Measurements from ENCODE around the gene TMEM8B.
A peak's percentile ranks its signal among the peaks of the same experiment; 100 is the strongest.

The TMEM8B gene

DNA sequence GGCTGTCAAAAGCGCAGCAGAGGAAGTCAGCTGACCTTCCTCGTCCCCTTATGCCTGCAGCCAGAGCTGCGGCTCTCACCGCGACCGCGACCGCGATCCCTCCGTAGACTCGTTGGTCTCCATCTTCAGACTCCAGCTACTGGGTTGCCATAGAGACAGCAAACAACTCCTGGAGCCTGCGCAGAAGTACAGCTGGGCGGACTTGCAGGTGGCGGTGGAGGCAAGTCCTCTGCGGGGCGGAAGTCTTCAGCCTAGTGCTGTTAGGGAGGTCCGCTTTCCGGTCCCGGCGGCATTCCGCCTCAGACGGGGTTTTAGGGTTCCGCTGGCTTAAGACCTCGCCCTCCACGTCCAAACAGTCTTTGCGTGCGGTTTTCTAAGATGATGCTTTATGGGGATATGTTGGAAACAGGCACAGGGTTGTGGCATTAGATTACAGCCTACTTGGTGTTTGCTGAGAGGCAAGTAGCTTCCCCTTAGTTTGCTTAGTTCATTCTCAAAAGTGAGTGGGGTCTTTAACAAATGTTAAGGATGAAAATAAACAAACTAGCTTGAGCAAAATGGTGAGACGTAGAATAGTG is 16.9 kb upstream of the TMEM8B start, which contains the start of gene SPAG8:
TSS of gene SPAG8 (minus strand) at position 238 of the 578 bp plus-strand sequence. CDS start at position 123, 115 bp downstream.
- DNase-seq (ENCODE audit: low read depth): peak; percentile 96

DNA sequence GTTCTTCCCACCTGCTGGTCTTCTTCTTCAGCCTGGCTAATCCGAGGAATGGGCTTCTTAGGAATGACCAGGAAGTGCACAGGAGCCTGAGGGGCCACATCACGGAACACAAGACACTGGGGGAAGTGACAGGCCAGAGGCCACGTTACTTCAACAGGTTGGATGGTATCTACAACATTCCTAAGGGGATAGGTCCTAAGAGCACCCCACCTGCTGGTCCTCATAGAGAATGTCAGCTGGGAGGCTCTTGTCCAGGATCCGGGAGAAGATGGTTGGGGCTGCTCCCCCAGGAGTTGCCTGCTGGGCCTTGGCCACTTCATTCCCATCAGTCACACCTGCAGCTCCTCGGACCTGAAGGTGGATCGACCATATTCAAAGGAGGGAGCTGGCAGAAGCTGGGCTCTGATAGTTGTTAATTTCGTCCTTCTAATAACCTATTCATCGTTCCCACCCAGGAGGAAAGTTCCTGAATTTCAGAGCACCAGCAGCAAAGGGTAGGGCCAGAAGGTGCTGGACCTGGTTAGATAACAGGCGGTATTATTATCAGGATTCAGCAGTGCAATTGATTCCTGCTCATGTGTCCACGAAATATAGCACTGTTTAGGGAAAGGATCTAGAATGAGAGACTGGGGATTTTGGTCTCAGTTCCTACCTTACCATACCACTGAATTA is 15.5 kb upstream of the TMEM8B start:
- DNase-seq (ENCODE audit: low read depth): no peak

DNA sequence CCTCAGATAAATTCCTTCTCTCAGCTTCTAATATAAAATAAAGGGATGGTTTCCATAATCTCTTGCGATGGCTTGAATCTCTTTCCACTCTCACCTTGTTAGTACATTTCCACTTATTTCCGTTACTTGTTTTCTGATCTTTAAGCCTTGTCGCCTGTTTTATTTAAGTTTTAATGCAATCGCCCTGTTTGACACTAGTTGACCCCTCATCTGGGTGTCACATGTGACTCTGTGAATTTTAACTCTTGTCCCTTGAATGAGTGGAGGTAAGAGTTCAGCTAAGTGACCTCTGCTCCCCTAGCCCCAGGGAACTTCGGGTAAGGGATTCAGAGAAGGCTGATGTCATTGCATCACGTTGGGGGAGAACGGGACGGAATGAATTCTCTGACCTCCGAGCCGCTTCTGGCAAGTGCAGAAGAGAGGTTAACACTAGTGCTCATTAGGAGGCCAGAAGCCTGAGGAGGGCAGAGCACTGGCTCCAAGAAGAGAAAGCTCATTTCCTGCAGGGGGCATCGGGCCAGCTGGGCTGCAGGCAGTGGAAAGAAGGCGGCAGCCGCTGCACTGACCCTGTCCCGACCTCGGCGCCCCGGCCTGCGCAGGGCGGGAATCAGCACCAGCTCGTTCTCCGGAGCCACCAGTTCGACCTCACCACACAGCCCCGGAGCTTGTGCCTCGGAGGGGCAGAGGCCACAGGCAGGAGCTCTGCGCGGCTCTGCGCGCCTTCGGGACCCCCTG is 14.8 kb upstream of the TMEM8B start:
- peak; percentile 51 for DNase-seq (ENCODE audit: low read depth)

GRCh38 chr9:35814841-35815543 is 14.0 kb upstream of the TMEM8B start, which contains the start of gene HINT2:
Gene HINT2, minus strand, starts transcription at chr9:35815042. Its CDS starts 63 bp downstream, at chr9:35814979.
- DNase-seq (ENCODE audit: low read depth): peak; percentile 98

- DNase-seq (ENCODE audit: low read depth): no peak
Observed at GRCh38 chr9:35816708-35817107, 12.3 kb upstream of the TMEM8B start.

DNA sequence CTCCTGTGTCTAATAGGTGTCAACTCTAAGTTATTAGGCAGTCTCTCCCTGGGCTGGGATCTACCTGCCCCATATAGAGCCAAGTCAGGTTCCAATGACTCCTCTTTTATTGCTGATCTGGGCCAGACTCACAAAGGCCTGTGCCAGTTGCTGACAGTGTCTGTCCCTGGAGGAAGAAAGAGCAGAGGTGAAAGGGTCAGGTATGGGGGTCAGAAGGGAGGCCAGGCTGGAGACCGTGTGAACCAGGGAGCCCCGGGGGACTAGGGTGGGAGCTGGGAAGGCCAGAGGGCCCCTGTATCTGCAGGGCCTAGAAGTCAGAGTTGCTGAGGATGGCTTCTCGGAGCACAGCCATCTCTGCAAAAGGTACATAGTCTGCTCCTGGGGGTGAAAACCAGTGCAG is 10.7 kb upstream of the TMEM8B start:
- DNase-seq (ENCODE audit: low read depth): no peak

GRCh38 chr9:35820076-35820475 is 9.0 kb upstream of the TMEM8B start:
- no peak for DNase-seq (ENCODE audit: low read depth)

GRCh38 chr9:35822926-35823325 is 6.1 kb upstream of the TMEM8B start:
- DNase-seq (ENCODE audit: low read depth): no peak

GRCh38 chr9:35826071-35826701 is 2.8 kb upstream of the TMEM8B start:
- DNase-seq (ENCODE audit: low read depth): peak; percentile 49

- DNase-seq (ENCODE audit: low read depth): no peak
Observed at GRCh38 chr9:35827486-35827885, 1.5 kb upstream of the TMEM8B start.

GRCh38 chr9:35828716-35829083 is 328 bp upstream of the TMEM8B start, which contains the start of gene FAM221B:
Gene FAM221B, minus strand, starts transcription at chr9:35828732. Its CDS starts 2,571 bp downstream, at chr9:35826161.
- no peak for DNase-seq (ENCODE audit: low read depth)

GRCh38 chr9:35829764-35830096 is 702 bp downstream of the TMEM8B start:
- no peak for DNase-seq (ENCODE audit: low read depth)

DNA sequence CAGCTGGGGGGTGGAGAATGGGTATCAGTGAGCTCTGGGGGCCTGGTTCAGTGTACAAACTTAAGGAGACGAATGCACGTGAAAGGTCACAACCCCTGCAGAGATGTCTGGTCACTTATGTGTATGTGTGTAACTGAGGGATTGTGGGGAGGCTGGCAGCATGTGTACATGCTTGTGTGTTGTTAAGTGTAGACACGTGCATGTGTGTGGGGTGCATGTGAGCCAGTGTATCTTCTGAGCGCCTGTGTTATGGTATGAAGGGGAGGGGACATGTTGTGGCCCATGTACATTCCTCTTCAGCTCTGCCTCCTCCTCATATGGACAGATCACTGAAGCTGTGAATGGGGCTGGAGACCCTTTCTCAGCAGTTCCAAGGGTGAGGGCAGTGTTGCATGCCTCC is 2.0 kb downstream of the TMEM8B start:
- DNase-seq (ENCODE audit: low read depth): no peak

DNA sequence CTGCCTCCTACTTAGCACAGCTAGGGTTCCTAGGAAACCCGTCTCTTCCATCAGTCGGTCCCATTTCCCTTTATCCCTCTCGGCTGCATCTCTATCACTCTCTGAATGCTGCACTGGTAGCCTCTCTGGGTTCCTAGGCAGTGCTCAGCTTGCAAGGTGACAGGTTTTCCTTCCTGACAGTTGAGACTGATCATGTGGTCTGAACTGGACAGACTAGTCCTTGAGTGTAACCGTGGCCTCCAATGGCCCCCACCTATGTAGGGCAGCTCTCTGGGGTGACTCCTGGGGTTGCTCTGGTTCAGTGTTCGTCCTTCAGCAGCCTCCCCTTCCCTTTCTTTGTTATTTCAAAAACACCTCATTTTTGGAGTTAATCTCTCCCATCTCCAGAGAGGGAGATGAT is 3.8 kb downstream of the TMEM8B start:
- DNase-seq (ENCODE audit: low read depth): no peak

GRCh38 chr9:35834260-35835215 is 5.5 kb downstream of the TMEM8B start:
- no peak for DNase-seq (ENCODE audit: low read depth)

GRCh38 chr9:35835216-35835632 is 6.2 kb downstream of the TMEM8B start:
- DNase-seq (ENCODE audit: low read depth): no peak

DNA sequence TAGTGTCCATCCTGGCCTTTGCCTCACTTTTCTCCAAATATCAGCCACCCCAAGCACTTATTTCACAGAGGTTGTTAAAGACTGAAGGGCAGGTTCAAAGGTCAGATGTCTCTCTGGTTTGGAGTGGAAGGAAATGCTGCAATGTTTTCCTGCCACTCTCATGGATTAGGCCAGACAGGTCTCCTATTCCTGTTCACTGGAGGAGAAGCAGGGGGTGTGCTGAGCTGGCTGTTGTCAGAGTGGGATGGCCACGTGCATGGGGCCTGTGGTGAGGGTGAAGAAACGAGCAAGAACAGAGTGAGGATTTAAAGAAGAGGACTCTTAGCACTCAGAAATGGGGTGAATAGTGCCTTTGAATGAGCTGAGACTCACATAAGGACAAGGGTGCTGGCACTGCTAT is 6.7 kb downstream of the TMEM8B start:
- no peak for DNase-seq (ENCODE audit: low read depth)

- no peak for DNase-seq (ENCODE audit: low read depth)
Observed at GRCh38 chr9:35836595-35836994, 7.6 kb downstream of the TMEM8B start.

DNA sequence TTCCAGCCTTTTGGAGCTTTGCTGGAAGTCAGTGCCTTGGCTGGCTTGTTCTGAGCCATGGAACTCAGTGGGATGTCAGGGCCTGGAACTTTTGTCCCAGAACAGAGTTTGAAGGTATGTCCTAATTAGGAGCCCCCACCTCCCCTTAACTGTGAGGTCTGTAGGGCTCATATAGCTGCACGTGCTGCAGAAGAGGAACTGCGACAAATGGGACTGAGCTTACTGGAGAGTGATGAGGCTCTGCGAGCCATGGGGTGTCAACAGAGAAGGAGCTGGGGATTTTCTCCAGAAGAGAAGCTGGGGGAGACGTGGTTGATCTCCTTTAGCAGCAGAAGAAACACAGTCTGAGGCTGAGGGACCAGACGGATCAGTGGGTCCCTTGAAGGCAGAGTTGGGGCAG is 10.9 kb downstream of the TMEM8B start:
- no peak for DNase-seq (ENCODE audit: low read depth)

DNA sequence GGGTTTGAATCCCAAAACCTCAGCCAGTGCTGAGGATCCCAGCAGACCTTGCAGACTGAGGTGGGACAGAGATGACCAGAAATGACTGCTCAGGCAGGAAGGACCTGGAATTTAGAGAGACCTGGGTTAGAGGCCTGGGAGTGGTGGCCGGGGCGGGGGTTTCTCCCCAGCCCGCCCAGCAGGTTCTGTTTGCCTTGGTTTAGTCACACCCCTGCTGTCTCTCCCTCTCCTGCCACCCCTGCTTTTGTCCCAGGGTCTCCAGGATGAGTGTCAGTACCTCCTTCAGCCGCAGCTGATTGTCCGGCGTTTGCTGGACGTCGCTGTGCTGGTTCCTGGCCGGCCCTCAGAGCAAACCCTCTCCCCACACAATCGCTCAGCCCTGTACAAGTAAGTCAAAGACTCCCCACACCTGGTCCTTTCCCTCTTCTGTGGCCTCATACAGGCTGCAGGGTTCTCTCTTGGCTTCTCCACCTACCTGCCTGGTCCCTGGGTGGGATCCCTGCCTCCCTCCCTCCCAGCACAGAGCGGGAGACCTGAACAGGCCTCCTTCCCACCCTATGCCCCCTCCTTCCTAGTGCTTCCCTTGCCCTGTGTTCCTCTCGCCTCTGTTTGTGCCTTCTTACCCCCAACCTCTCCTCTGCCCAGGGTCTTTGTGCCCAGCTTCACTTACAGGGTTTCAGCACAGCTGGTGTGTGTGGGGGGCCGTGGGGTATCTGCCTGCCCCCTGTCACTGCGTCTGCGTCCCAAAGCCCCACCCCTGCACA is 12.0 kb downstream of the TMEM8B start:
- DNase-seq (ENCODE audit: low read depth): no peak

Data from fibroblast of the conjunctiva (primary cell).